Fibroblast of pulmonary artery (primary cell): ENCODE results near the gene PCNT.
"Not testable (repeated sequence)": the region's sequence is repeated elsewhere in the genome, so short reads cannot be mapped to it uniquely, and the experiment has no call there.

Experiments
- DNase-seq: peaks from one replicate; pipeline ENCODE4 v3.0.0-alpha.2; 2010; ENCODE audit warnings: low read depth
- H3K4me3 ChIP-seq: replicated peaks from 2 replicates; pipeline ENCODE4 v1.5.1; 2011; ENCODE audit warnings: low read depth, mild to moderate bottlenecking, control low read depth, low read length, moderate library complexity
- TF ChIP-seq, protein P1 (sequence below): IDR thresholded peaks from 2 replicates; pipeline ENCODE4 v1.5.1; 2011; ENCODE audit warnings: mild to moderate bottlenecking, control low read depth, low read length, inconsistent platforms; ENCODE audit errors: missing control alignments

The PCNT gene

DNA sequence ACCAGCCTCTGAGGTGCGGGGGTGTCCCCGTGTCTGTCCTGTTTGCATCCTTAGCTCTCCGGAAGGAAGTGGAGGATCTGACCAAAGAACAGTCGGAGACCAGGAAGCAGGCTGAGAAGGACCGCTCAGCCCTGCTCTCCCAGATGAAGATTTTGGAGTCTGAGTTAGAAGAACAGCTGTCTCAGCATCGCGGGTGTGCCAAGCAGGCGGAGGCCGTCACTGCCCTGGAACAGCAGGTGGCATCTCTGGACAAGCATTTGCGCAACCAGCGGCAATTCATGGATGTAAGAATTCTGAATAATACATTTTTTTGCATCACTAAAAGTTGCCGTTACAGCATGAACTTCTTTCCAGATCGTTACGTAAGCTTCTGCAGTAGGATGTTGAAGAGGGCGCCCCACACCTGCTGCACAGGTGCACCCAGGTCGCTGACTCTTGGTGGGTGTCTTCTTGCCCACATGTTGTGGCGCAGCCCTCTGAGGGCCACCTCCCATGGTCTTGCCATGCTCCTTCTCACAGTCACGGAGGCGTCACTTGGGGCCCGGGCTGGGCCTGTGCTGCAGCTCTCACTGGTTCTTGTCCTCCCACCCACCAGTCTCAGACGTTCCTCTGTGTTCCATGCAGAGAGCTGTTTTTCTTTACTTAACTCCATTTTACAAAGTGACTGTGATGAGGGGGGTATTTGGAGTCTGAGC lies 73.4 kb downstream of the PCNT start:
- no peak for DNase-seq
- no peak overlapping the region for H3K4me3 ChIP-seq
- TF ChIP-seq, protein P1, sequence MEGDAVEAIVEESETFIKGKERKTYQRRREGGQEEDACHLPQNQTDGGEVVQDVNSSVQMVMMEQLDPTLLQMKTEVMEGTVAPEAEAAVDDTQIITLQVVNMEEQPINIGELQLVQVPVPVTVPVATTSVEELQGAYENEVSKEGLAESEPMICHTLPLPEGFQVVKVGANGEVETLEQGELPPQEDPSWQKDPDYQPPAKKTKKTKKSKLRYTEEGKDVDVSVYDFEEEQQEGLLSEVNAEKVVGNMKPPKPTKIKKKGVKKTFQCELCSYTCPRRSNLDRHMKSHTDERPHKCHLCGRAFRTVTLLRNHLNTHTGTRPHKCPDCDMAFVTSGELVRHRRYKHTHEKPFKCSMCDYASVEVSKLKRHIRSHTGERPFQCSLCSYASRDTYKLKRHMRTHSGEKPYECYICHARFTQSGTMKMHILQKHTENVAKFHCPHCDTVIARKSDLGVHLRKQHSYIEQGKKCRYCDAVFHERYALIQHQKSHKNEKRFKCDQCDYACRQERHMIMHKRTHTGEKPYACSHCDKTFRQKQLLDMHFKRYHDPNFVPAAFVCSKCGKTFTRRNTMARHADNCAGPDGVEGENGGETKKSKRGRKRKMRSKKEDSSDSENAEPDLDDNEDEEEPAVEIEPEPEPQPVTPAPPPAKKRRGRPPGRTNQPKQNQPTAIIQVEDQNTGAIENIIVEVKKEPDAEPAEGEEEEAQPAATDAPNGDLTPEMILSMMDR = no peak

DNA sequence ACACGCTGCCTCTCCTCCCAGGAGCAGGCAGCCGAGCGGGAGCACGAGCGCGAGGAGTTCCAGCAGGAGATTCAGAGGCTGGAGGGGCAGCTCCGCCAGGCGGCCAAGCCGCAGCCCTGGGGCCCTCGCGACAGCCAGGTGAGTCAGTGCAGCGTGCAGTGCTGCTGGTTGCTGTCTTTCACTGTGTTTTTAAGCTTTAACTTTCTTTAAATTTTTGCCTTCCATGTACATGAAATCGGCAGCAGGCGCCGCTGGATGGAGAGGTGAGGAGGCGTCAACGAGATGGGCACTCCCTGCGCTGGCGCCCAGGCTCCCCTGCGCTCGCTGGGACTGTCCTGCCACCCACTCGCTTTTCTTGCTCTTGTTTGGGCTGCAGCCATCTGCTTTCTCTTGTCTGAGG lies 74.0 kb downstream of the PCNT start:
- TF ChIP-seq, protein P1 = no peak
- DNase-seq = no peak
- H3K4me3 ChIP-seq = no peak overlapping the region

DNA sequence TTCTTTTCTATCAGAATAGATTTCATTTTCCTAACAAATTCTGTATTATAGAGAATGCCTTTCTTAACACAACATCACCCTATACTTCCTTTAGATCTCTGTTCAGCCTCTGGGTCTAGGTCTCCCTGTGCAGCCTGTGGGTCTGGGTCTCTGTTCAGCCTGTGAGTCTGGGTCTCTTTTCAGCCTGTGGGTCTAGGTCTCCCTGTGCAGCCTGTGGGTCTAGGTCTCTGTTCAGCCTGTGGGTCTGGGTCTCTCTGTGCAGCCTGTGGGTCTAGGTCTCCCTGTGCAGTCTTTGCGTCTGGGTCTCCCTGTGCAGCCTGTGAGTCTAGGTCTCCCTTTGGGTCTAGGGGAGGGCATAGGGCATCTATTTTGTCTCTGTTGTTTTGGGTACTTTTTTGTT lies 75.2 kb downstream of the PCNT start:
- TF ChIP-seq, protein P1 = no peak
- DNase-seq = no peak
- no peak overlapping the region for H3K4me3 ChIP-seq

DNA sequence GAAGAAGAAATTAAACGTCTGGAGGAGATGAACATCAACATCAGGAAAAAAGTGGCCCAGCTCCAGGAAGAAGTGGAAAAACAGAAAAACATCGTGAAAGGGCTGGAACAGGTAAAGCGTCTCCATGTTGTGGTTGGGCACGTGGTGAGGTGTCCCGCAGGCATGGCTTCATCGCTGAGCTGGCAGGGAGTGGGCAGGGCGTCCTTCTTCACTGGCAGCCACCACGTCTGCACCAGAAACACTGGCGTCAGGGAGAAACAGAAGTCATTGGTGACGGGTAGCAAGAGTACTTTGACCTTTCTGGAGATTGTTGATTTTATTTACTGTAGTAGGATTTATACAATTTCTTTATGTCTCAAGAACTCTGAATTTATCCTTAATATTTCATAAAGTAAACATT lies 75.7 kb downstream of the PCNT start:
- no peak for DNase-seq
- TF ChIP-seq, protein P1 = no peak
- H3K4me3 ChIP-seq = no peak overlapping the region

DNA sequence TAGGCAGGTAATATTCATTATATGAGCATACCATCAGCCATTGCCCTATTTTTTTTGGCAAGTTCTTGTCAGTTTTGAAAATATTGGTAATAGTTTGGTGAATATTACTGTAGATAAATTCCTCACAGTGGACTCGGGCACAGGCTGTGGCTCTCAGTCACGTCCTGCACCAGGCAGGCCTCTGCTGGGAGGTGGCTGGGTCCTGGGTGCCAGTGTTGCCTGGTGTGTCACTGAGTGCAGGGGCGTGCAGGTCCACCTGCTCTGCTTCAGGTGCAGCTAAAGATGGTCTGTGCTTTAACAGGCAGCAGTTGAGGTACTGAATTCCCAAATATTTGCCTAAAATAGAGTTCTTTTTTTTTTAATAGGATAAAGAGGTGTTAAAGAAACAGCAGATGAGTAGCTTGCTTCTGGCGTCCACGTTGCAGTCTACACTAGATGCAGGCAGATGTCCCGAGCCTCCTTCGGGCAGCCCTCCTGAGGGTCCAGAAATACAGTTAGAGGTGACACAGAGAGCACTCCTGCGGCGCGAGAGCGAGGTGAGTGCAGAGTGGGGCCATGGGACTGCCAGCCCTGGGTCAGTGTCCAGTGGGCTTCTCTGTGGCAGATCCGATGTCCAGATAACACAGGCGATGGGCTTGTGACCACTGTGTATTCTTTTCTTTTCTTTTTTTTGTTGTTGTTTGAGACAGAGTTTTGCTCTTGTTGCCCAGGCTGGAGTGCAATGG lies 77.4 kb downstream of the PCNT start:
- no peak overlapping the region for H3K4me3 ChIP-seq
- TF ChIP-seq, protein P1 = no peak
- no peak for DNase-seq

DNA sequence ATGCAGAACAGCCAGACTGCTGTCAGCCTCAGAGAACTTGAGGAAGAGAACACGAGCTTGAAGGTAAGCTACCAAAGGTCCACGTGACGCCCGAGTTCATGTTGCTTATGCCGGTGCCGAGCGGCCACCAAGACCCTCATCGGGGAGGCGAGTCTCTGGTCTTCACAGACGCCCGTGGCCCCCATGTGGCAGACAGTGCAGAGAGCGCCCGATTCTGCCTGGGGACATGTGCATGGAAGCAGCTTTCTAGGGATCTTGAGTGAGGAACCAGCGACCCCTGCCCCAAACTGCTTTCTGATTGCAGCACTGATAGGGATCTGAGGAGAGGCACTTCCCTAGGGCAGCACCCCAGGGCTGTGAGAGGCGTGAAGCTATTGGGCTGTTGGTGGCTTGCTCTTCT lies 78.5 kb downstream of the PCNT start:
- DNase-seq = no peak
- no peak overlapping the region for H3K4me3 ChIP-seq
- TF ChIP-seq, protein P1 = no peak

DNA sequence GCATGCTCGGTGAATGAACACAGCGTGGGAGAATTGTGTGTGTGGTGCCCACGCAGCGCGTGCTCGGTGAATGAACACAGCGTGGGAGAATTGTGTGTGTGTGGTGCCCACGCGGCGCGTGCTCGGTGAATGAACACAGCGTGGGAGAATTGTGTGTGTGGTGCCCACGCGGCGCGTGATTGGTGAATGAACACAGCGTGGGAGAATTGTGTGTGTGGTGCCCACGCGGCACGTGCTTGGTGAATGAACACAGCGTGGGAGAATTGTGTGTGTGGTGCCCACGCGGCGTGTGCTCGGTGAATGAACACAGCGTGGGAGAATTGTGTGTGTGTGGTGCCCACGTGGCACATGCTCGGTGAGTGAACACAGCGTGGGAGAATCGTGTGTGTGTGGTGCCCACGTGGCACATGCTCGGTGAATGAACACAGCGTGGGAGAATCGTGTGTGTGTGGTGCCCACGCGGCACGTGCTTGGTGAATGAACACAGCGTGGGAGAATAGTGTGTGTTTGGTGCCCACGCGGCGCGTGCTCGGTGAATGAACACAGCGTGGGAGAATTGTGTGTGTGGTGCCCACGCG lies 79.4 kb downstream of the PCNT start:
- not testable (repeated sequence) for H3K4me3 ChIP-seq, DNase-seq
